Measurements from ENCODE around the gene KCNIP3. TPM values are rescaled to one million over a fixed set of nuclear protein-coding genes. Genes with fewer than 3 reads are reported as not detected.
"Not testable (repeated sequence)": the region's sequence is repeated elsewhere in the genome, so short reads cannot be mapped to it uniquely, and the experiment has no call there.

The KCNIP3 gene
- total RNA-seq, 1 experiment from 2014 or later, result 19.1 TPM

- H3K4me3 ChIP-seq (ENCODE audit: low read length); H3K27me3 ChIP-seq (ENCODE audit: low read length); H3K9ac ChIP-seq (ENCODE audit: low read length); H2AFZ ChIP-seq (ENCODE audit: low read length); H3K27ac ChIP-seq (ENCODE audit: low read length); H4K20me1 ChIP-seq (ENCODE audit: low read length); H3F3A ChIP-seq (ENCODE audit: low read length, unreplicated experiment); BruUV-seq (replicated peaks); H3K4me1 ChIP-seq (ENCODE audit: insufficient read depth, low read length); H3K36me3 ChIP-seq (ENCODE audit: low read depth, low read length); H3K9me2 ChIP-seq (replicated peaks; ENCODE audit: low read length); POLR2A ChIA-PET (ENCODE audit: unreplicated experiment); H3K9me3 ChIP-seq (ENCODE audit: low read length); H3K4me2 ChIP-seq (ENCODE audit: low read length); H3K79me2 ChIP-seq (ENCODE audit: low read length): not testable (repeated sequence)
- intact Hi-C loops (cut with micrococcal nuclease), result loop anchor here (1.0 to 5.0 kb wide), 2 partner anchors 153 to 315 kb away; no protein-coding TSS in a partner anchor
- CTCF ChIA-PET, result interaction anchor here (0.7 kb wide), 1 partner anchor 79 kb away, joined by 4 read pairs; no protein-coding TSS in a partner anchor
- peak; percentile 81 for DNase-seq
- ATAC-seq, result peak; percentile 99
- peak; percentile 77 for TF ChIP-seq CTCF (conservative IDR thresholded peaks at IDR 0.05; ENCODE audit: low read depth, low read length)
Measured at GRCh38 chr2:95414015-95414594, 117.0 kb downstream of the KCNIP3 start.

- BruUV-seq (replicated peaks); H3K36me3 ChIP-seq (ENCODE audit: low read depth, low read length); H3K4me2 ChIP-seq (ENCODE audit: low read length); H3K9me3 ChIP-seq (ENCODE audit: low read length); H3K27ac ChIP-seq (ENCODE audit: low read length); POLR2A ChIA-PET (ENCODE audit: unreplicated experiment); DNase-seq; H3K79me2 ChIP-seq (ENCODE audit: low read length); intact Hi-C loops (cut with micrococcal nuclease); H3K4me1 ChIP-seq (ENCODE audit: insufficient read depth, low read length); H3K9me2 ChIP-seq (replicated peaks; ENCODE audit: low read length); CTCF ChIA-PET; H3K27me3 ChIP-seq (ENCODE audit: low read length); H2AFZ ChIP-seq (ENCODE audit: low read length); H3F3A ChIP-seq (ENCODE audit: low read length, unreplicated experiment); H3K4me3 ChIP-seq (ENCODE audit: low read length); ATAC-seq; H3K9ac ChIP-seq (ENCODE audit: low read length); H4K20me1 ChIP-seq (ENCODE audit: low read length): not testable (repeated sequence)
Measured at GRCh38 chr2:95415138-95415537, 118.0 kb downstream of the KCNIP3 start.

- BruUV-seq (replicated peaks); H3K27me3 ChIP-seq (ENCODE audit: low read length); H3K27ac ChIP-seq (ENCODE audit: low read length); intact Hi-C loops (cut with micrococcal nuclease); H3K4me1 ChIP-seq (ENCODE audit: insufficient read depth, low read length); H4K20me1 ChIP-seq (ENCODE audit: low read length); POLR2A ChIA-PET (ENCODE audit: unreplicated experiment); H2AFZ ChIP-seq (ENCODE audit: low read length); H3K79me2 ChIP-seq (ENCODE audit: low read length); H3K9ac ChIP-seq (ENCODE audit: low read length); DNase-seq; H3K9me2 ChIP-seq (replicated peaks; ENCODE audit: low read length); CTCF ChIA-PET; H3K4me2 ChIP-seq (ENCODE audit: low read length); H3K36me3 ChIP-seq (ENCODE audit: low read depth, low read length); H3F3A ChIP-seq (ENCODE audit: low read length, unreplicated experiment); H3K4me3 ChIP-seq (ENCODE audit: low read length); H3K9me3 ChIP-seq (ENCODE audit: low read length); ATAC-seq: not testable (repeated sequence)
Measured at GRCh38 chr2:95415561-95415960, 118.4 kb downstream of the KCNIP3 start.

DNA sequence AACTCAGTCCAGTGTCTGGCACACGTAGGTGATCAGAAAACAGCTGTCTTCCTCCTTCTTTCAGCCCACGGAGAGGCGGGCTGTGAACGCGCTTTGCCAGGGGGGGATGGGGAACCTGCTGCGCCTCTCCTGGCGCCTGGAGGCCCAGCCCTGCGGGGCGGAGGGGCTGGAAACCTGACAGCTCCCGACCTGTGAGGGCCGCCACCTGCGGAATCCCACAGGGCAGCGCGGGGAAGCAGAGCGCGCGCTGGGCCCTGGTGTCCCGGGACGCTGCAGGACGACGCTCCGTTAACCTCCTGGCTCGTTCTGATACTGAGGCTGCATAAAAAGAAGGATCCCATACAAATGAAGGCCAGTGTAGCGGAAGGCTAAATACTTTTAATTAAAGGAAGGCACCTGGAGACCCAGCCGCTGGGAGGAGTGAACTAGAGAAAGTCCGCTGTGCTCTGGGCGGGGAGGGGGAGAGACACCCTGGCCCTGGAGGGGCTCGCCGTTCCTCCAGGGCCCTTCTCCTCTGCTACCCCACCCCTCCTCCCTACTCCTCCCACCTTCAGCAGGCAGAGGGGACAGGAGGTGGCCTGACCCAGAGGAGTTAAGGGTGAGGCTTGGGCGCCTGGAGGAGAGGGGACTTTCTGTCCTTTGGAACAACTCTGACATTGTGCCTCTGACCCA, 130.2 kb downstream of the KCNIP3 start:
- H3K27ac ChIP-seq (ENCODE audit: low read length); POLR2A ChIA-PET (ENCODE audit: unreplicated experiment); BruUV-seq (replicated peaks); H3K9me2 ChIP-seq (replicated peaks; ENCODE audit: low read length); H3K4me1 ChIP-seq (ENCODE audit: insufficient read depth, low read length); H4K20me1 ChIP-seq (ENCODE audit: low read length); H3K9ac ChIP-seq (ENCODE audit: low read length); H3K4me3 ChIP-seq (ENCODE audit: low read length); H3K27me3 ChIP-seq (ENCODE audit: low read length); CTCF ChIA-PET; H3K36me3 ChIP-seq (ENCODE audit: low read depth, low read length); H3K79me2 ChIP-seq (ENCODE audit: low read length); ATAC-seq; DNase-seq; intact Hi-C loops (cut with micrococcal nuclease); H3F3A ChIP-seq (ENCODE audit: low read length, unreplicated experiment); H3K9me3 ChIP-seq (ENCODE audit: low read length); H3K4me2 ChIP-seq (ENCODE audit: low read length); H2AFZ ChIP-seq (ENCODE audit: low read length): not testable (repeated sequence)

DNA sequence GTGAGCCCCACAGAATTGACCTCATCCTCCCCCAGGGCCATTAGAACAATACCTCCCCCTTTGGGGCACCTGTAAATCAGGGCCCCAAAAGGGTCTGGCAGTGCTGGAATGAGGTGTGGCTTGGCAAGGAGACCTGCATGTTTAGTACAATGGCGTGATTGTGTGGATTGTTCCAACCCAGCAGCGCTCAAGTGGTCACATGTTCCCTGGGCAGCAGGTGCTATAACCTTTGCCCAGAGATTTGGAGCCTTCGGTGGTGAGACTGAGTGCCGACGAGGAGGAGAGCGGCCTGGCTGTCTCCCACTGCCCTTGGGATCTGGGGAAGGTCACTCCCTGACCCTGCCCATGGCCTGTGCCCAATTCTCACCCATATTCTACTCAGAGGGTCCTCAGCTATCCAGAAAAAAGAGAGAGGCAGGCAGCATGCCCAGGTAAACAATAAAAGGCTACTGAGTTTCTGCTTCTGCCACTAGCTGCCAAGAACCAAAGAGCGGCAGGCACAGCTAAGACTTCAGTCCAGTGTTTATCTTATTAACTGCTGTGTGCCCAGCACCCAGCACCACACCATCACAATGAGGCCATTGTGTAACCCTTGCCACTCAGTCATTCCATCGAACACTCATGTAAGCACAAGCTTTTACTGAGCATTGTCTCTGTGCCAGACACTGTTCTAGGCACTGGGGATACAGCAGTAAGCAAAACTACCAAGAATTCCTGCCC, 132.8 kb downstream of the KCNIP3 start:
- H3K4me3 ChIP-seq (ENCODE audit: low read length); intact Hi-C loops (cut with micrococcal nuclease); H3K36me3 ChIP-seq (ENCODE audit: low read depth, low read length); H3K4me1 ChIP-seq (ENCODE audit: insufficient read depth, low read length); H2AFZ ChIP-seq (ENCODE audit: low read length); DNase-seq; H3K79me2 ChIP-seq (ENCODE audit: low read length); POLR2A ChIA-PET (ENCODE audit: unreplicated experiment); H3F3A ChIP-seq (ENCODE audit: low read length, unreplicated experiment); BruUV-seq (replicated peaks); H3K9ac ChIP-seq (ENCODE audit: low read length); H3K4me2 ChIP-seq (ENCODE audit: low read length); CTCF ChIA-PET; H3K27me3 ChIP-seq (ENCODE audit: low read length); H3K27ac ChIP-seq (ENCODE audit: low read length); H4K20me1 ChIP-seq (ENCODE audit: low read length); H3K9me3 ChIP-seq (ENCODE audit: low read length); H3K9me2 ChIP-seq (replicated peaks; ENCODE audit: low read length): not testable (repeated sequence)
- ATAC-seq, result peak; percentile 8; the same call in 1 of the 2 replicates

- H3K4me1 ChIP-seq (ENCODE audit: insufficient read depth, low read length); H2AFZ ChIP-seq (ENCODE audit: low read length); H3K27ac ChIP-seq (ENCODE audit: low read length); ATAC-seq; H3F3A ChIP-seq (ENCODE audit: low read length, unreplicated experiment); H3K27me3 ChIP-seq (ENCODE audit: low read length); CTCF ChIA-PET; intact Hi-C loops (cut with micrococcal nuclease); POLR2A ChIA-PET (ENCODE audit: unreplicated experiment); H4K20me1 ChIP-seq (ENCODE audit: low read length); H3K4me3 ChIP-seq (ENCODE audit: low read length); BruUV-seq (replicated peaks); H3K9ac ChIP-seq (ENCODE audit: low read length); H3K79me2 ChIP-seq (ENCODE audit: low read length); H3K9me2 ChIP-seq (replicated peaks; ENCODE audit: low read length); H3K9me3 ChIP-seq (ENCODE audit: low read length); H3K36me3 ChIP-seq (ENCODE audit: low read depth, low read length); H3K4me2 ChIP-seq (ENCODE audit: low read length); DNase-seq: not testable (repeated sequence)
Measured at GRCh38 chr2:95433373-95433772, 136.2 kb downstream of the KCNIP3 start.
